ENCODE results near the gene PLCB4.
"Not testable (repeated sequence)": the region's sequence is repeated elsewhere in the genome, so short reads cannot be mapped to it uniquely, and the experiment has no call there.

The PLCB4 gene

DNA sequence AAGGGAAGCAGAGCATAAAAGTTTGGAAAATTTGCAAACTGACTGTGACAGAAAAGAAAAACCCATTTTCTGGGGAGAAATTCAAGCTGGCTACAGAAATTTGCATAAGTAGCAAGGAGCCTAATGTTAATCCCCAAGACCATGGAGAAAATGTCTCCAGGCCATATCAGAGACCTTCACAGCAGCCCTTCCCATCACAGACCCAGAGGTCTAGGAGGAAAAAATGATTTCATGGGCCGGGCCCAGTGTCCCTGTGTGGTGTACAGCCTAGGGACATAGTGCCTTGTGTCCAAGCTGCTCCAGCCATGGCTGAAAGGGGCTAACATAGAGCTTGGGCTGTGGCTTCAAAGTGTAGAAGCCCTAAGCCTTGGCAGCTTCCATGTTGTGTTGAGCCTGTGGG is 83.3 kb downstream of the PLCB4 start:
- H3K27me3 Mint-ChIP-seq, H3K27ac Mint-ChIP-seq, H3K4me3 Mint-ChIP-seq, H3K36me3 Mint-ChIP-seq, ATAC-seq, H3K4me1 Mint-ChIP-seq: not testable (repeated sequence)
- peaks cover 12% of the 10 kb centered on the region for H3K9me3 Mint-ChIP-seq

DNA sequence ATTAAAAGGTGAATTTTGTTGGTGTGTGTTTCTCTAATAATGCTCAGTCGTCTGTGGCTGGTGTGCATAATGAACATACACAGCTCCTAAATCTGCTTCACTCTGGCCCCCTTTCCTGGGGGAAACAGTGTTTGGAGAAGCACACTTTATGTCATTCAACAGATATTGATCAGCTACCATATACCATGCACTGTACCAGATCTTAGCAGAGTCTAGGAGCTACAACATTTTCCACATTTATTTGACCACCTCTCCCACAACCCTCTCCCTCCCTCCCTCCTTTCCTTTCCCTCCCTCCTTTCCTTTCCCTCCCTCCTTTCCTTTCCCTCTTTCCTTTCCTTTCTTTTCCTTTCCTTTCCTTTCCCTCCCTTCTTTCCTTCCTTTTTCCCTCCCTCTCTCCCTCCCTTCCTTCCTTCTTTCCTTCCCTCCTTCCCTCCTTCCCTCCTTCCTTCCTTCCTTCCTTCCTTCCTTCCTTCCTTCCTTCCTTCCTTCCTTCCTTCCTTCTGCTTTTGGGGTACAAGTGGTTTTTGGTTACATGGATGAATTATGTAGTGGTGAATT is 85.7 kb downstream of the PLCB4 start:
- Mint-ChIP-seq H3K36me3 (no peaks in the 10 kb centered on the region), H3K27me3 (no peaks in the 10 kb centered on the region), H3K4me1 (no peaks in the 10 kb centered on the region), H3K4me3 (no peak overlapping the region), H3K9me3 (peaks cover 12% of the 10 kb centered on the region), H3K27ac (no peak overlapping the region)
- ATAC-seq, result no peak

DNA sequence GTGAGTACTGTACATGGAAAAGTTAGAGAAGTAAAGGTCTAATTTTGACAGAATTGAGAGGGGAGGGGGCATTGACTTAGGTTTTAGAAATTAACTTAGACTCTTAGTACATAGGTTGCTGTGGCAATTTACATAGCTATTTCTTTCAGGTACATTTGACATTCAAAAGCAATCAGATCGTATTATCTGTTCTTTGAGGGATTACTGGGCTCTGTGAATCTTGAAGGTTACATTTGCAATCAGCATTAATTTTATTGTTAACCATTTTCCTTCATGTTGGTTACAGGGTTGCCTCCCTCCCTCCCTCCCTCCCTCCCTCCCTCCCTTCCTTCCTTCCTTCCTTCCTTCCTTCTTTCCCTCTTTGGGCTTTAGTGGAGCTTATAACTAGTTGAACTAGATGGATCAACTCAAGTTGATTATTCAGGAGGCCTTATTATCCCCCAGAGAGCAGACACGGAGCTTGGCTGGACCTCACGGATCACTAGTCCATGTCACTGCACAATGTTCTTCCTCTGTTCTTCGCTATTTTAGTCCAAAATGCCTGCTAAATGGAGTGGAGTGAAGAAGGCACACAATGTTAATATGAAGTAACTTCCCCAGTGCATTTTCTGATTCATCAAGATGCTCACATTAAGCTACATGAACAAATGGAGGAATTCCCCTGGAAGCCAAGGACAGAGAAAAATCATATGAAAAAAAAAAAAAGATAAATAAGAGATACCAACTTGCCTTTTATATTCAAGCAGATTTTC is 87.8 kb downstream of the PLCB4 start:
- no peak overlapping the region for H3K4me3 Mint-ChIP-seq
- H3K27me3 Mint-ChIP-seq, result no peaks in the 10 kb centered on the region
- H3K27ac Mint-ChIP-seq, result no peak overlapping the region
- H3K9me3 Mint-ChIP-seq, result peaks cover 8% of the 10 kb centered on the region
- no peaks in the 10 kb centered on the region for H3K36me3 Mint-ChIP-seq
- ATAC-seq, result no peak
- H3K4me1 Mint-ChIP-seq, result no peaks in the 10 kb centered on the region

DNA sequence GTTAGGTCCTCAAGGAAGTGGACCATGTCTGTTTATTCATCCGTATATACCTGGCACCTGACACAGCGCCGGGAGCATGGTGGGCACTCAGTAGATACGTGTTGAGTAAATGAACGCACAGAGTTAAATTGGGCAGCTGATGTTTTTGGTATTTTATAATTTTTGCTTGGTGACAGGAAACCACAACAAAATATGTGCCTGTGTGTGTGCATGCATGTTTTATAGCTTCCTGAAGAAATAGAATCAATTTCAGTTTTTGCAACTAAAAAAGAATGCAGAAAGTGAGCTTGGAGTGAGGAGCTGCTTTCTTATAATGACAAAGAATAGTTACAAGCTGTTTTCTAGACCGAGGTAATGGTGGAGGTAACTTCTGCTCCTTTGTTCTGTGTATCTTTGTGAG is 91.4 kb downstream of the PLCB4 start:
- no peak for ATAC-seq
- H3K36me3 Mint-ChIP-seq, result no peaks in the 10 kb centered on the region
- H3K4me3 Mint-ChIP-seq, result no peak overlapping the region
- H3K27ac Mint-ChIP-seq, result no peak overlapping the region
- H3K9me3 Mint-ChIP-seq, result no peaks in the 10 kb centered on the region
- H3K27me3 Mint-ChIP-seq, result no peaks in the 10 kb centered on the region
- no peaks in the 10 kb centered on the region for H3K4me1 Mint-ChIP-seq

DNA sequence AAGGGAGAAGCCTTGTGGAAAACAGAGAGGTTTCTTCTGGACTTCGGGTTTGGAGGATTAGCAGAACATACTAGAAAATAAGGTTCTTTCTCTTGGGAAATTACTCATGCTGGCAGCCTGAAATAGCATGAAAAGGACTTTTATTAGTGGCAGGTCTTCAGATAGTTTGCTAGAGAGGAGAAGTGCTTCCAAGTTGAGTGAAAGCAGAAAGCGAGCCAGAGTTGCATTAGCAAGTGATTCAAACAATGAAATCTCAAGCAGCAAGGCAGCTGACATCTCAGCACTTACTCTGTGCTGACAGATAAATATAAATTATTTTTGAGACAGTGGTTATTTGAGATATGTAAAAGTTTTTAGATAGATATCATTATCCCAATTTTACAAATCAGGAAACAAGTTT is 91.9 kb downstream of the PLCB4 start:
- ATAC-seq, result no peak
- Mint-ChIP-seq H3K27ac (no peak overlapping the region), H3K9me3 (no peaks in the 10 kb centered on the region), H3K4me1 (no peaks in the 10 kb centered on the region), H3K27me3 (no peaks in the 10 kb centered on the region), H3K4me3 (no peak overlapping the region), H3K36me3 (no peaks in the 10 kb centered on the region)

DNA sequence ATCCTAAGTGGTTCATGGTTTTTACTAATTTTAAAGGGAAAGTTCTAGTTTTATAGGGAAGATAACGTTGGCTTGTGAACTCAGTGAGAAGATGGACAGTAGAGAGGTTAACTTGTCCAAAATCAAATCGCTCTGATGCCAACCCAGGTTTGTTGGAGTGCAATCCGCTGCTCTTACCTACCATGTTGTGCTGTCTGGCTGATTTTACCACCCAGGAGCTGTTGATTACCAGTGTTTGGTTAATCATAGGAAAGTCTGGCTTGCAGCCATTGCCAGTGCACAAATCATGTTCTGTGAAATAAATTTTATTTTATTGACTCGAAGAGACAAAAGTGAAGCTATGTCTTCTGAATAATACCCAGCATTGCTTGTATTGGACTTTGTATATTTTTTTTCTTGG is 92.4 kb downstream of the PLCB4 start:
- no peak for ATAC-seq
- no peak overlapping the region for H3K27ac Mint-ChIP-seq
- H3K27me3 Mint-ChIP-seq, result no peaks in the 10 kb centered on the region
- H3K4me1 Mint-ChIP-seq, result no peaks in the 10 kb centered on the region
- no peak overlapping the region for H3K4me3 Mint-ChIP-seq
- no peaks in the 10 kb centered on the region for H3K36me3 Mint-ChIP-seq
- H3K9me3 Mint-ChIP-seq, result no peaks in the 10 kb centered on the region

DNA sequence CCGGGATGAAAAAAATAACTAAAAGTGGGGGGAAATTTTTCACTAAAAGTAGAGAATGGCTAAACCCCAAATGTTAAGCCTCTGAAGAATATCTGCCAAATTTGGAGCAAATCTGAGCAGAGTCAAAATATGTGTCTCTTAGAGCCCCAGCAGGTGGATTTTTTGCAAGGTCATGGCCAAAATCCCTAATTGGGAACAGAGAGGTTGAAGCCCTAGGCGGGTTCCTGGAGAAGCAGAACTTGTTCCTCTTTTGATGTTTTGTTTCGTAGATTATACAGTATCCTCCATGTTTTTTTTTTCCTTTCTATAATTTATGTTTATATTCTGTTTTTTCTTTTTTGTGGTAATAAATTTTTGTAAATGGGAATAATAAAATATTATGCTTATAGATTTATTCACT is 94.4 kb downstream of the PLCB4 start:
- H3K27ac Mint-ChIP-seq, result no peak overlapping the region
- H3K4me3 Mint-ChIP-seq, result no peak overlapping the region
- no peaks in the 10 kb centered on the region for H3K36me3 Mint-ChIP-seq

DNA sequence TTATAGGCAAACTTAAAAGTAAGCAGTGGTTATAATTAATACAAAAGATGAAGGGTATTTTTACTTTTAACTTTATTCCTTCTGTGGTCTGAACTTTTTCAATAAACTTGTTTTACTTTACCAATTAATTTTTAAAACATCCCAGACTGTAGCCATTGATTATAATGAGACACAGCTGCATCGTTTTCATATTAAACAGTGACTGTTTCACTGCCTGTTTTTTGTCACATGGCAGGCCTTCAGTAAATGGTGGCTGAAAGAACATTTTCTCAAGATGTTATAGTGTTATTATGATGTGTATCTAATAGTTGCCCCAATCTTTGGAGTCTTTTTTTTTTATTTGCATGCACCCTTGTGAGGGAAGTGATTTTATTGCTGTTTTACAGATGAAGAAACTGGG is 95.1 kb downstream of the PLCB4 start:
- H3K9me3 Mint-ChIP-seq, result no peaks in the 10 kb centered on the region

More for the DNA sequence above, 94.4 kb downstream of the PLCB4 start:
- no peaks in the 10 kb centered on the region for H3K27me3 Mint-ChIP-seq
- H3K9me3 Mint-ChIP-seq, result no peaks in the 10 kb centered on the region
- no peaks in the 10 kb centered on the region for H3K4me1 Mint-ChIP-seq
- ATAC-seq, result no peak

DNA sequence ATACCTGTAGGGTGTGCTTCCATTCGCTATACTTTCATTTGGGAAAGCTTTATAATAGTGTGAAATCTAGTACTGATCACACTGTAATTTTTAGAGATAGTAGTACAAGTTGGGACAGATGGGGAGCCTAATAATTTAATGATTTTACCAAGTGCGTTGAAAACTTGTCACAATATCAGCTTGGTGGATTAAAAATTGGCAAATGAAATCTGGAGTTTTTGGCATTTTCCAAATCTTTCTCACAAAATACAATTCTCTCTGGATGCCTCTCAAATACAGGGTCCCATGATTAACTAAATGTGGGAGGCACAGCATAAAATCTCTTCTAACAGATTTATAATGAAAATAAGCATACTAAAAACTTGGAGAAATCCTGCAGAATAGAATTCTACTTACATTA is 96.4 kb downstream of the PLCB4 start:
- no peaks in the 10 kb centered on the region for H3K36me3 Mint-ChIP-seq
- H3K9me3 Mint-ChIP-seq, result no peaks in the 10 kb centered on the region
- no peaks in the 10 kb centered on the region for H3K27me3 Mint-ChIP-seq
- no peak for ATAC-seq
- H3K4me3 Mint-ChIP-seq, result no peak overlapping the region
- H3K4me1 Mint-ChIP-seq, result no peaks in the 10 kb centered on the region
- no peak overlapping the region for H3K27ac Mint-ChIP-seq

More for the DNA sequence above, 95.1 kb downstream of the PLCB4 start:
- Mint-ChIP-seq H3K4me1 (no peaks in the 10 kb centered on the region), H3K4me3 (no peak overlapping the region), H3K27ac (no peak overlapping the region), H3K27me3 (no peaks in the 10 kb centered on the region), H3K36me3 (no peaks in the 10 kb centered on the region)
- ATAC-seq, result no peak

DNA sequence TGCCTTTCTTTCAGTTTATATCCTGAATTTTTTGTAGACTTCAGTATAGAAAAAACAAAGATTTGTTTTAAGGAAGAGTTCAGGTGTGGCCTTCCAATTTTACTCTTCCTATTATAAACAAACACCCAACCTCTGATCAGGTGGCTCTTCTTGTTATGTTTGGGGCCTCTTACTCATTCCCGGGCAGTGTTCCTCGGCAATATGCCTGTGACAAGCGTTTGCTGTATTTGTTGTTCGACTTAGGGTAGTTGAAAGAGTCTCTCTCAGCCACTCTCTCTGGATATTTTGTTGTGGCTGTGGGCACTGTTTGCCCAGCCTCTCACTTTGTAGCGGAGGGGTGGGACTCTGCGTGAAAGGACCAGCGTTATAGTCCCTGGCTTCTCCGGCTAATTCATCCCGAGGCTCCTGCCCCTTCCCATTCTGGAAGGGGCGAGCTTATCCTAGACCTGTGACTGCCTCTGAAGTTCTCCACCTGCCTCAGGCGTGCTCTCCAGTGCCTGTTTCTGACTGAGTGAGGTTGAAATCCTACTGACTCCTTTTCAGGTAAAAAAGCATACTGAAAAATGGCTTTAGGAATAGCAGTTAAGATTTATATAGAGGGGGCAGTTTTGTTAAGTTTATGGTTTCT is 97.4 kb downstream of the PLCB4 start:
- H3K27me3 Mint-ChIP-seq, result no peaks in the 10 kb centered on the region
- H3K9me3 Mint-ChIP-seq, result no peaks in the 10 kb centered on the region
- H3K4me1 Mint-ChIP-seq, result no peaks in the 10 kb centered on the region
- no peak overlapping the region for H3K4me3 Mint-ChIP-seq
- no peaks in the 10 kb centered on the region for H3K36me3 Mint-ChIP-seq
- no peak for ATAC-seq
- H3K27ac Mint-ChIP-seq, result no peak overlapping the region

DNA sequence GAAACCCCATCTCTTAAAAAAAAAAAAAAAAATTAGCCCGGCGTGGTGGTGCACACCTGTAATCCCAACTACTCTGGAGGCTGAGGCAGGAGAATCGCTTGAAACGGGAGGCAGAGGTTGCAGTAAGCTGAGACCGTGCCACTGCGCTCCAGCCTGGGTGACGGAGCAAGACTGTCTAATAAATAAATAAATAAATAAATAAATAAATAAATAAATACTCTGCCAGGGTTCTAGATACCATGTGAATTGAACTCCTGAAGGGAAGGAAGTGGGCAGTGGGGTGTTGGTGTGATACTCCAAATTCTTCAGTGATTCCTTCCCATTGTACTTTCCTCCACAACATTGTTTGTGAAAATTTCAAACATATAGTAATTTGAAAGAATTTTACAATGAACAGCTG is 100.5 kb downstream of the PLCB4 start:
- no peak for ATAC-seq
- no peaks in the 10 kb centered on the region for H3K4me1 Mint-ChIP-seq
- no peaks in the 10 kb centered on the region for H3K9me3 Mint-ChIP-seq
- no peaks in the 10 kb centered on the region for H3K36me3 Mint-ChIP-seq
- H3K4me3 Mint-ChIP-seq, result no peak overlapping the region
- H3K27me3 Mint-ChIP-seq, result no peaks in the 10 kb centered on the region
- no peak overlapping the region for H3K27ac Mint-ChIP-seq

DNA sequence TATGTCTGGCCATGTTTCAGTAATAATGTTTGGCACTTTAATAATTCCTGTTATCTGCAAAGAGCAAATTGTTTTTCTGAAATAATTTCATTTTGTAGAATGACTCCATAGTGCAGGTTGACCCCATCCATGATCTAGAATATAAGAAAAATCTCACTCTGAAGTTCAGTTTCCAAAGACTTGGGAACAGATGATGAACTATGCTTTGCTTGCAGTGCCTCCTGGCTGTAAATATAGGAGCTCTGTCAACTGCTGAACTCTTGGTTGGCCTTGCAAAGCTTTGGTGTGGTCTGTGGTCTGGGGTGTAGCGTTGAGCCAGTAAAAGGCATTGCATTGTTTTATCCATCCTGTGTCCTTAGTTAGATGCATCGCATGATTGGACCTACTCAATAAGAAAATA is 104.0 kb downstream of the PLCB4 start:
- H3K4me3 Mint-ChIP-seq, result no peak overlapping the region
- H3K9me3 Mint-ChIP-seq, result peaks cover 6% of the 10 kb centered on the region
- H3K27ac Mint-ChIP-seq, result no peak overlapping the region
- no peaks in the 10 kb centered on the region for H3K27me3 Mint-ChIP-seq
- no peak for ATAC-seq
- no peaks in the 10 kb centered on the region for H3K4me1 Mint-ChIP-seq
- H3K36me3 Mint-ChIP-seq, result no peaks in the 10 kb centered on the region

DNA sequence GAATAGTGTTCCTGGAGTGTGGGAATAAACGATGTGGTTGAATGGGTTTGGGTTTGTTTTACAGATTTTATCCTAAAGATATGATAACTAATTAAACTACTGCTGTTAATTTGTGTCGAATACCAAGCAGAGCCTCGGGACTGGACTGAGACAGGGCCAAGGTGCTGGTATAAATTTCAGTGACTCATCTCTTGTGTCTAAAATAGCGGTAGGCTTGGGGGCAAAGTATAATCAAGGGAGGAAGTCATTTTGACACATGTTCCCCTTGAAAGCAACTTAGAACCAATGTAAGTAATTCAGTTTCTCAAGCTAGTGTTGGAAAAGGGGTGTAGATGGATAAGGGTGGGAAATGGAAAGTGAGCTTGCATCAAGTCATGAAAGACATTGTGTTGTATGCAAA is 108.4 kb downstream of the PLCB4 start:
- H3K36me3 Mint-ChIP-seq, result no peaks in the 10 kb centered on the region
- peaks cover 6% of the 10 kb centered on the region for H3K9me3 Mint-ChIP-seq
- no peak overlapping the region for H3K27ac Mint-ChIP-seq
- no peak overlapping the region for H3K4me3 Mint-ChIP-seq
- no peaks in the 10 kb centered on the region for H3K27me3 Mint-ChIP-seq
- H3K4me1 Mint-ChIP-seq, result no peaks in the 10 kb centered on the region
- ATAC-seq, result no peak

DNA sequence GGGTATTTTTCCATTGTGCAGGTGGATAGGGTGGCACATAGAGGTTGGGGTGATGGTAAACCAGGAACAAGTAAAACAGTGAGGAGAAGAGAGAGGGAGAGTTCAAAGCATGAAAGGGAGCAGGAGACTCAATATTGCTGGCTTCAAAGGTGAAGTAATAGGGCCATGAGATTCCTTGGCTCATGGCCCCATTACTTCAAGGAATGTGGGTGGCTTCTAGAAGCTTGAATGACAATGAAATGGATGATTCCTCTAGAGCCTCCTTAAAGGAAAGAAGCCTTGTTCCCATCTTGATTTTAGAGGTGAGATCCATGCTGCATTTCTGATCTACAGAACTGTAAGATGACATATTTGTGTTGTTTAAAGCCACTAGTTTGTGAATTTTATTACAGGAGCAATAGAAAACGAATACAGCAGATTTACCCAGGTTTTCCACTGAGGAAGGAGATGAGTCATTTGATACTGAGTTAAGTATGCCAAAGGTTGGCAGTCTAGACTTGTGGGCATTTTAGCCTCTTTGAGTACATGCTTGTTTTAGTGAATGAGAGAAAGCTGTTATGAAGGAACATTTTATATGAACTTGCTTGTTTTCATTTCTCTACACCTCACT is 110.4 kb downstream of the PLCB4 start:
- ATAC-seq, result no peak
- H3K4me1 Mint-ChIP-seq, result no peaks in the 10 kb centered on the region
- H3K4me3 Mint-ChIP-seq, result no peak overlapping the region
- no peaks in the 10 kb centered on the region for H3K36me3 Mint-ChIP-seq
- H3K27me3 Mint-ChIP-seq, result no peaks in the 10 kb centered on the region
- no peak overlapping the region for H3K27ac Mint-ChIP-seq
- H3K9me3 Mint-ChIP-seq, result peaks cover 6% of the 10 kb centered on the region

DNA sequence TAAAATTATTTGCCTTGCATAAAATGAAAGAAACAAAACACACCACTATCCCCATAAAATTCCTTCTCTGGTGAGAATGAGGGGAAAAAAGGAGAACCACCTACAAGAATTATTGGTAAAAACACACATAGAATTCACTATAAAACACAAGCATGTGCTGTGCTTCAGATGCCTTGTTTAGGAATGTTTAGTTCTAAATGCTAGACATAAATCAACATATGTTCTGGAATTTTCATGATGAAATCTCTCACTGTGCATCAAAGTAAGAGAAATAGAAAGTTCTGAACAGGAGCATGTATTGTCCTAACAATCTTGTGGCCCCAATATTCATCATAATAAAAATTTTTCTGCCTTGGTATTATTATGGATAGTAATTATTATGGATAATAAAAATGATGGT is 111.0 kb downstream of the PLCB4 start:
- Mint-ChIP-seq H3K27ac (no peak overlapping the region), H3K27me3 (no peaks in the 10 kb centered on the region), H3K4me1 (no peaks in the 10 kb centered on the region), H3K4me3 (no peak overlapping the region), H3K9me3 (peaks cover 6% of the 10 kb centered on the region), H3K36me3 (no peaks in the 10 kb centered on the region)
- ATAC-seq, result no peak
